Lower leg skin (tissue), 4 donors: ENCODE measurements around the gene CC2D1A. TPM values are rescaled to one million over a fixed set of nuclear protein-coding genes. Genes with fewer than 3 reads are reported as not detected.

Experiments used
- DNase-seq, 2 donors: peaks; one replicate each; pipeline ENCODE4 v3.0.0-alpha.2; 2019; ENCODE audit warnings: low spot score in 2 of 2
- H3K4me3 ChIP-seq: fragments of 200-600 bp; sonication (generic); 2 replicates; pipeline ENCODE4 v1.5.1; 2017; ENCODE audit warnings: mild to moderate bottlenecking, low read depth; ENCODE audit not compliant: poor library complexity, severe bottlenecking
- CTCF ChIP-seq, 3 donors: fragments of 450-650 bp; IDR thresholded peaks; one replicate each; pipeline ENCODE4 v1.5.1; 2016; ENCODE audit warnings: antibody characterized with exemption in 3 of 3, mild to moderate bottlenecking in 3 of 3, moderate library complexity in 2 of 3
- POLR2A ChIP-seq, 2 donors: fragments of 450-650 bp; IDR thresholded peaks; one replicate each; pipeline ENCODE4 v1.6.1; 2016 to 2017; ENCODE audit warnings: antibody characterized with exemption in 2 of 2, mild to moderate bottlenecking in 1 of 2, moderate library complexity in 1 of 2
- WGBS, 2 donors: methylation state at CpG; one replicate each; pipeline ENCODE4 v1.1.5; 2018; 5-methylcytosine and 5-hydroxymethylcytosine counted together
- intact Hi-C: fragments of 100-400 bp; cut with DNase I; formaldehyde crosslinking; loops from one replicate; pipeline ENCODE4 v1.15.0; 2023; ENCODE audit warnings: low total_unique reads
- total RNA-seq, 4 donors: library from RNA; depleted of rRNA; stranded (reverse); fragments of >200 nt; gene quantifications; one replicate each; pipeline ENCODE4 v1.1.0, GENCODE V29; 2016

The CC2D1A gene
- total RNA-seq, 4 donors from 2014 or later = 48.9 to 104 (median 54.8) TPM

- TF ChIP-seq CTCF (IDR thresholded peaks at IDR 0.05) = no peak
- 93 to 94% methylated on average over 9 to 12 of the region's 17 CpGs for WGBS, 2 donors
- H3K4me3 ChIP-seq = no peak overlapping the region
- no peak for DNase-seq
- intact Hi-C loops = no loop called here
Observed at GRCh38 chr19:13930402-13930801, 24.4 kb downstream of the CC2D1A start.

- DNase-seq = no peak
- TF ChIP-seq CTCF (IDR thresholded peaks at IDR 0.05) = no peak
- TF ChIP-seq POLR2A (IDR thresholded peaks at IDR 0.05) = no peak
- intact Hi-C loops = no loop called here
- WGBS, 2 donors = 63 to 70% methylated on average over 12 to 23 of the region's 30 CpGs
- H3K4me3 ChIP-seq = no peak overlapping the region
Observed at GRCh38 chr19:13931391-13932148, 25.6 kb downstream of the CC2D1A start.

GRCh38 chr19:13932149-13932637 lies 26.2 kb downstream of the CC2D1A start:
- H3K4me3 ChIP-seq = no peak overlapping the region
- 84 to 91% methylated on average over 6 of the region's 6 CpGs for WGBS, 2 donors
- no peak for TF ChIP-seq CTCF (IDR thresholded peaks at IDR 0.05)
- no peak for TF ChIP-seq POLR2A (IDR thresholded peaks at IDR 0.05)
- intact Hi-C loops = no loop called here
- DNase-seq = no peak

- DNase-seq = no peak
- WGBS, 2 donors = 89 to 93% methylated on average over 34 to 35 of the region's 42 CpGs
- no peak for TF ChIP-seq POLR2A (IDR thresholded peaks at IDR 0.05)
- TF ChIP-seq CTCF (IDR thresholded peaks at IDR 0.05) = no peak
Observed at GRCh38 chr19:13932911-13933393, 27.0 kb downstream of the CC2D1A start.

GRCh38 chr19:13934785-13935109 lies 28.7 kb downstream of the CC2D1A start:
- H3K4me3 ChIP-seq = no peak overlapping the region
- intact Hi-C loops = no loop called here
- DNase-seq = no peak
- TF ChIP-seq CTCF (IDR thresholded peaks at IDR 0.05) = no peak
- 85 to 96% methylated on average over 2 of the region's 2 CpGs for WGBS, 2 donors

More at GRCh38 chr19:13932911-13933393, 27.0 kb downstream of the CC2D1A start:
- intact Hi-C loops = no loop called here
- H3K4me3 ChIP-seq = no peak overlapping the region
